ENCODE data around the gene SHH. TPM values are rescaled to one million over a fixed set of nuclear protein-coding genes. Genes with fewer than 3 reads are reported as not detected.
A peak's percentile ranks its signal among the peaks of the same experiment; 100 is the strongest.

SHH gene
- total RNA-seq, 4 donors from 2014 or later = 1.4 to 2.5 (median 2.1) TPM; not detected in 1

DNA sequence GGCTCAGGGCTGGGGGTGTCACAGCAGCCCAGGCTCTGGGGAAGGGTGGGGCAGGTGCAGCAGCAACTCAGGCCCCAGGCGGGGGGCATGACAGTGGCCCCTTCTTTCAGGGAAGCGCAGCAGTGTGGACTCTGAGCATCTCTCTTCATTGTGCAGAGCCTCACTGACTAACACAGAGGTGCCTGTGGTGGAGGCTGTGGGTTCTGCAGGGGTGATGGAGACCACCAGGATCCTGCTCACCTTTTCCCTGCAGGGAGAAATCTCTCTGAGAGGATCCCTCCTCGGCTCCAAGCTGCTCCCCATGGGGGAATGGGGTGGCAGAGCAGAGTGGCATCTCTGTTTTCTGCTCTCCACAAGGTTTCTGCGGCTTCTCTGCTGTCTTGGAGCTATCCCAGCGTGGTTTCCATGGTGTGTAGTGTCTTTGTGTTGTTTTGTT, 37.8 kb upstream of the SHH start:
- Histone ChIP-seq H3K36me3 (no peaks in the 10 kb centered on the region), H3K4me1 (no peaks in the 10 kb centered on the region), H3K27me3 (no peaks in the 10 kb centered on the region), H3K27ac (peak overlapping the region in 1 of 4 donors; percentile 49), H3K9me3 (no peaks in the 10 kb centered on the region), H3K4me3 (no peak overlapping the region)
- TF ChIP-seq POLR2A (IDR thresholded peaks at IDR 0.05) = no peak
- TF ChIP-seq, protein P1, sequence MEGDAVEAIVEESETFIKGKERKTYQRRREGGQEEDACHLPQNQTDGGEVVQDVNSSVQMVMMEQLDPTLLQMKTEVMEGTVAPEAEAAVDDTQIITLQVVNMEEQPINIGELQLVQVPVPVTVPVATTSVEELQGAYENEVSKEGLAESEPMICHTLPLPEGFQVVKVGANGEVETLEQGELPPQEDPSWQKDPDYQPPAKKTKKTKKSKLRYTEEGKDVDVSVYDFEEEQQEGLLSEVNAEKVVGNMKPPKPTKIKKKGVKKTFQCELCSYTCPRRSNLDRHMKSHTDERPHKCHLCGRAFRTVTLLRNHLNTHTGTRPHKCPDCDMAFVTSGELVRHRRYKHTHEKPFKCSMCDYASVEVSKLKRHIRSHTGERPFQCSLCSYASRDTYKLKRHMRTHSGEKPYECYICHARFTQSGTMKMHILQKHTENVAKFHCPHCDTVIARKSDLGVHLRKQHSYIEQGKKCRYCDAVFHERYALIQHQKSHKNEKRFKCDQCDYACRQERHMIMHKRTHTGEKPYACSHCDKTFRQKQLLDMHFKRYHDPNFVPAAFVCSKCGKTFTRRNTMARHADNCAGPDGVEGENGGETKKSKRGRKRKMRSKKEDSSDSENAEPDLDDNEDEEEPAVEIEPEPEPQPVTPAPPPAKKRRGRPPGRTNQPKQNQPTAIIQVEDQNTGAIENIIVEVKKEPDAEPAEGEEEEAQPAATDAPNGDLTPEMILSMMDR (IDR thresholded peaks at IDR 0.05) = no peak
- DNase-seq = peak in 2 of 3 donors; percentile 27 to 35

DNA sequence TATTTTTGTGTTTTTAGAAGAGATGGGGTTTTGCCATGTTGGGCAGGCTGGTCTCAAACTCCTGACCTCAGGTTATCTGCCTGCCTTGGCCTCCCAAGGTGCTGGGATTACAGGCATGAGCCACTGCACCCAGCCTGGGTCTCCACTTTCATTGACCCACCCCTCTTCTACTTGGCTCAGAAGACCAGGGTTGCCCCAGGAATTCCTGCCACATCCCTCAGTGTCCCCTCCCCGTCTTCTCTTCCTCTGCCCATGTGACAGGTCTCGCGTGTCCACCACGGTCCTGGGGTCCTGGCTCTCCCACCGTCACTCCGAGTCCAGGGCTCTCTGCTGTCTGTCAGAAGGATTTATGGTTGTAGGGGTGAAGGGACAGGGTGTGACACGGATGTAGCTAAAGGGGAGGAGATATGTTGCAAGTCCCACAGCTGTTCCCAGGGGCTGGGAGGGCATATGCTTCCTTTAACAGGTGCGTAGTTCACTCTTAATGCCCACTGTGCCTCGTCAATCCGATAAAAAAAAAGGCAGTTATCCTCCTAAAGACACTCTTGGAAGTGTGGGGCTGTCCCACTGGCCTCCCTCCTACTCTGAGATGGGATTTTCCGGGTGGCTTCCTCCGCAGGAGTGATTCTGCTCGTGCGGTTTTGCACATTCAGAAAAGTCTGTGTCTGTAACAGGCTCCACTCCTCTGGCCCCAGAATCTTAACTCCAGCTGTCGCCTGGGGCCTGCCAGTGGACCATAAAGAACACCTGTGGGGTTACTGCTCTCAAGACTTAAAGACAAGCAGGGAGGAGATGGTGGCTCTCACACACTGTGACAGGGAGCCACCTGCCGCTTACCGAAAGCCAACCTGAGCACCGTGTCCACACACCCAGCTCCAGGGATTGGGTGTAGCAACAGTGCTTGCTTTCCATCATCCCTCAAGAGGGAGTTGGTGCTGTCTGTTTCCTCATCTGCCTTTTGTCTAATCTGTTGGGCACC, 36.7 kb upstream of the SHH start:
- Histone ChIP-seq H3K9me3 (no peaks in the 10 kb centered on the region), H3K27me3 (no peaks in the 10 kb centered on the region), H3K36me3 (no peaks in the 10 kb centered on the region), H3K27ac (peak overlapping the region in 1 of 4 donors; percentile 49), H3K4me1 (peaks cover 0 to 6% (median 0%) of the 10 kb centered on the region in 4 donors), H3K4me3 (no peak overlapping the region)
- DNase-seq = peak in 2 of 3 donors; percentile 46 to 57
- no peak for TF ChIP-seq POLR2A (IDR thresholded peaks at IDR 0.05)

DNA sequence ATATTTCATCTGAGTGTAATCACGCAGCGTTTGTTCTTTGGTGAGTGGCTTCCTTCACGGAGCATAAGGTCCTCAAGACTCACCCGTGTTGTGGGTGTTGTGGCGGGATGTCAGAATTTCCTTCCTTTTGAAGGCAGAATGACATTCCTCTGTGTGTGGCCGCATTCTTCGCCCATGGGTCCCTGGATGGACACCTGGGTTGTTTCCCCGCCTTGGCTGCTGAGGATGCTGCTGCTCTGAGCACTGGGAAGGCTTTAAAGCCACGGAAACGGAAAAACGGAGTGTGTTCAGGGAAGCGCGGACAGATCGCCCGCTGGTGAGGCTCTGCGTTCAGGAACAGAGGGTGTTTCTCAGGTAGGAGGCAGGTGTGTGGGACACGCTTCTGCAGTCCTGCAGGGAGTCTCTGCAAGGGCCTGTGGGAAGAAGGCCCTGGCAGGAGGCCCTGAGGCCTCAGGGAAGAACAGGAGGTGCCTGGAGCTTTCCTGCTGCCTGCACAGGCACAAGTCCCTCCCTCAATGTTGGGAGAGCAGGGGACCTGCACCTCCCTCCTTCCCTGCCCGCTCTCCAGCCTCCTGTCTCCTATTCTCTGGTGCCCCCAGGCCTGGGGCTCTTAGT, 35.7 kb upstream of the SHH start:
- no peaks in the 10 kb centered on the region for H3K9me3 ChIP-seq
- no peak overlapping the region for H3K4me3 ChIP-seq
- no peaks in the 10 kb centered on the region for H3K36me3 ChIP-seq
- H3K4me1 ChIP-seq = peaks cover 0 to 9% (median 0%) of the 10 kb centered on the region in 4 donors
- H3K27me3 ChIP-seq = no peaks in the 10 kb centered on the region
- no peak overlapping the region for H3K27ac ChIP-seq
- TF ChIP-seq POLR2A (IDR thresholded peaks at IDR 0.05) = no peak
- TF ChIP-seq, protein P1 (IDR thresholded peaks at IDR 0.05) = no peak
- peak in 1 of 3 donors; percentile 35 for DNase-seq

DNA sequence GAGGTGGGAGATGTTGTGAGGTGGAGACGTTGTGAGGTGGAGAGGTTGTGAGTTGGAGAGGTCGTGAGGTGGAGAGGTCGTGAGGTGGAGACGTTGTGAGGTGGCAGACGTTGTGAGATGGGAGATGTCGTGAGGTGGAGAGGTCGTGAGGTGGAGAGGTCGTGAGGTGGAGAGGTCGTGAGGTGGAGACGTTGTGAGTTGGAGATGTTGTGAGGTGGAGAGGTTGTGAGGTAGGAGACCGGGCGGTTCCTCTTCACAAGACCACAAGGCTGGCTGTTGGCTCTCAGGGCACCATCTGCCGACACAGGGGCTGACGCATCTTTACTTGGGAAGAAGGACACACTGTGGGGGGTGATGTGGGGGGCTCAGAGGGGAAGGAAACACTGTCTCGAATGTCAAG, 34.7 kb upstream of the SHH start:
- no peaks in the 10 kb centered on the region for H3K36me3 ChIP-seq
- no peak overlapping the region for H3K27ac ChIP-seq
- H3K27me3 ChIP-seq = no peaks in the 10 kb centered on the region
- DNase-seq = peak in 1 of 3 donors; percentile 43
- no peaks in the 10 kb centered on the region for H3K9me3 ChIP-seq
- H3K4me3 ChIP-seq = no peak overlapping the region
- TF ChIP-seq, protein P1 (IDR thresholded peaks at IDR 0.05) = no peak
- no peak for TF ChIP-seq POLR2A (IDR thresholded peaks at IDR 0.05)
- peaks cover 0 to 9% (median 0%) of the 10 kb centered on the region in 4 donors for H3K4me1 ChIP-seq

DNA sequence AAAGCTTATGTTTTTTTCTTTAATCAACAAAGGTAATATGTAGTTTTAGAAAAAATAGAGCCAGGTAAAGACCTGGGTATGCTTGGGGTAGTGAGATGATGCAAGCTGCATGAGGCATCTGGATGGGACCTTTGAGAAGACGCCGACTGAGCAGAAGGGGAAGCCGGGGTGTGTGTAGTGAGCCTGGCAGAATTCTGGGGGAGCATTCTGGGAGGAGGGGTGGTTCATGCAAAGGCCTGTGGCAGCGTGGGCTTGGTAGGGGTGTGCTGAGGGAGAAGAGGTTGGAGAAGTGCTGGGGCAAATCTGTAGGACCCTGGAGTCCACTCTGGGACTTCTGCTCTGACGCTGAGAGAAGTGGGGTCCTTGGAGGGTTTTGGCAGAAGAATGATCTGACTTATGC, 33.9 kb upstream of the SHH start:
- Histone ChIP-seq H3K36me3 (no peaks in the 10 kb centered on the region), H3K4me1 (peaks cover 0 to 9% (median 0%) of the 10 kb centered on the region in 4 donors), H3K4me3 (no peak overlapping the region), H3K27me3 (no peaks in the 10 kb centered on the region), H3K9me3 (no peaks in the 10 kb centered on the region), H3K27ac (no peak overlapping the region)
- no peak for TF ChIP-seq POLR2A (IDR thresholded peaks at IDR 0.05)
- TF ChIP-seq, protein P1 (IDR thresholded peaks at IDR 0.05) = no peak
- peak in 1 of 3 donors; percentile 18 for DNase-seq

DNA sequence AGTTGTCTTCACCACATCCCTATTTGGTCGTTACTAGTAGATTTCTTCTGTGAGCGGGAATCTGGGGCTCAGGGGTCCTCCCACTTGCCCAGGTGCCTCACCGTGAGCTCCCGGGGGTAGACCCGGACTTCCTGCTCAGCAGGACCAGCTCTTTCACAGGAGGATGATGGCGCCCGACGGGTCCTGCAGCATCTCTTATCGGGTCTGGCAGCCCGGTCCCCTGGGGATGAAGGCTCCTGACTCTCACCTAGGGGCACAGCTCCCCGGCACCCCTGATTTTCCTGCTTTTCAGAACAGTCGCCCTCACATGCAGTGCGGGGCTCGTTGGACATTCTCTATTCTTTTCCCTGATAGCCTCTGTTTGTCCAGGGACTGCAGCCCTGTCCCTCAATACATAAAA, 33.0 kb upstream of the SHH start:
- Histone ChIP-seq H3K9me3 (no peaks in the 10 kb centered on the region), H3K27ac (no peak overlapping the region), H3K4me1 (peaks cover 0 to 9% (median 0%) of the 10 kb centered on the region in 4 donors), H3K36me3 (no peaks in the 10 kb centered on the region), H3K27me3 (no peaks in the 10 kb centered on the region), H3K4me3 (no peak overlapping the region)
- peak in 1 of 3 donors; percentile 26 for DNase-seq
- no peak for TF ChIP-seq POLR2A (IDR thresholded peaks at IDR 0.05)
- TF ChIP-seq, protein P1 (IDR thresholded peaks at IDR 0.05) = no peak
